ENCODE measurements around the gene OSTF1.

- TF ChIP-seq EZH2 (IDR thresholded peaks at IDR 0.05; ENCODE audit: insufficient read depth, poor library complexity, severe bottlenecking) (no peak), EZH2phosphoT487 (IDR thresholded peaks at IDR 0.05; ENCODE audit: insufficient read depth, low read depth) (no peak)
Measured at GRCh38 chr9:75061169-75061568, 27.1 kb upstream of the OSTF1 start.

Data from GM23248 (cell line).